ENCODE measurements around the gene CCDC43.
"Not testable (repeated sequence)": the region's sequence is repeated elsewhere in the genome, so short reads cannot be mapped to it uniquely, and the experiment has no call there.

The CCDC43 gene

GRCh38 chr17:44672479-44673093 is 17.0 kb downstream of the CCDC43 start:
- peak; percentile 18 for DNase-seq (ENCODE audit: low spot score)

DNA sequence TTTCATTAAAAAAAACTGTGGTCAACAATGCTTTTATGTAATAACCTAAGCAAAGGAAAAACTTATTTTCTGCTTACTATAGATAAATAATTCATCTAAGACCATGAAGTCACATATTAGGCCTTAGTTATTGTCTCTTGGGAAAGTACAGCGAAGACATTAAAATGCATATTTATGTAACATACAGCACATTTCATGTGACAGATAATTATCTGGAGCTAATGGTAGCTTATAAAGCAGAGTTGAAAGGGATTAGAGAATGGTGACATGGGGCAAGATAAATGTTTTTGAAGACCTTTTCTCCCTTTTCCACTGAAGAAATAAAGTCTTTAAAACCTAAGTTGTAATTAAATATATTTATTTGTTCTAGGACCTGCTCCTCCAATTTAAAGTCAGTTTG is 23.6 kb downstream of the CCDC43 start:
- no peak for DNase-seq (ENCODE audit: low spot score)

GRCh38 chr17:44664867-44665266 is 24.7 kb downstream of the CCDC43 start:
- no peak for DNase-seq (ENCODE audit: low spot score)

- no peak for DNase-seq (ENCODE audit: low spot score)
Measured at GRCh38 chr17:44663095-44663494, 26.5 kb downstream of the CCDC43 start.

GRCh38 chr17:44661835-44662234 is 27.7 kb downstream of the CCDC43 start:
- no peak for DNase-seq (ENCODE audit: low spot score)

DNA sequence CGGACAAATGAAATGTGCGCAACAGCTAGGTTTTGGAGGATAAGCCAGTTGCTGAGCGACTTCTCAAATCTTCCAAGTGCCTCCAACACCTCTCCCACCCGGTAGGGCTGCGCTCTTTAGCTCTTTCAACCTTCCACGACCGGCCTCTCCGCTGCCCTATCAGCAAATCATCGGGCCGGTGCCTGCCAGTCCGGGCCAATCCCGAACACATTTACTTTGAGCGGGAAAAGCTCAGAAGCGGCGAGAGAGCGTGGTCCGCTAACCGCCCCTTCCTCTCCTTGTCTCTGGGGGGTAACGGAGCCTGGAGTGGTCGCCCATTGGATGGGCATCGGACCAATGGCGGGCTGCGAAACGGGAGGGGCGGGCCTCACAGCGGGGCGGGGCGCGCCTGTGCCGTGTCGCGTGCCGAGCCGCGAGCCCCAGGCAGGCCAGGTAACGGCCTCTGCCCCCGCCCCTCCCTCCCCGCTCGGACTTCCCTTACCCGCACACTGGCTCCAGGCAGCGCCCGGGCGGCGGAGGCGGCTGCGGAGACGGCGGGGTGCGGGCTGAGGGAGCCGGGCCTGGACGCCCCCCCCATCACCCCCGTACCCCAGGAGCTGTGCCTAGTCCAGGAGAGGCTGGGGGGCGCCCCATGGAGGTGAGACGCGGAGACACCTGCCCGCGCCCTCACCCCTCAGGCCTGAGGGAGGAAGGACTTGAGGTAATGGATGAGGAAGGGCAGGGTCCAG is 33.4 kb downstream of the CCDC43 start, which contains the start of gene MEIOC:
MEIOC (plus strand) TSS at position 486 of the 728 bp plus-strand sequence; CDS start at position 632, 146 bp downstream.
- DNase-seq (ENCODE audit: low spot score), result no peak

DNA sequence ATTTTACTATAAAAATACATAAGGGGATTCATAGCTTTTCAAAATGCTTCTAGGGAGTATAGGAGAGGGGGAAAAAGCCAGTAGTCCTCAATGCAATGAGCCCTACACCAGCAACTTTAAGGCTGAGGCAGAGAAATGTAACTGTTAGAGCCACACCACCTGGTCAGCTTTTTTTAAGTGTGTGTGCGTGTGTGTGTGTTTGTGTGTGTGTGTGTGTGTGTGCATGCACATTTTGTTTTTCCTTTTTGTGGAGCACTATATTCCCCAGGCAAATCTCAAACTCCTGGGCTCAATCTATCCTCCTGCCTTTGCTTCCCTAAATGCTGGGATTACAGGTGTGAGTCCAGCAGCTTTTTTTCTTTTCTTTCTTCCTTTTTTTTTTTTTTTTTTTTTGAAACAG is 35.6 kb downstream of the CCDC43 start:
- DNase-seq (ENCODE audit: low spot score), result no peak

- no peak for DNase-seq (ENCODE audit: low spot score)
Measured at GRCh38 chr17:44653384-44653783, 36.2 kb downstream of the CCDC43 start.

DNA sequence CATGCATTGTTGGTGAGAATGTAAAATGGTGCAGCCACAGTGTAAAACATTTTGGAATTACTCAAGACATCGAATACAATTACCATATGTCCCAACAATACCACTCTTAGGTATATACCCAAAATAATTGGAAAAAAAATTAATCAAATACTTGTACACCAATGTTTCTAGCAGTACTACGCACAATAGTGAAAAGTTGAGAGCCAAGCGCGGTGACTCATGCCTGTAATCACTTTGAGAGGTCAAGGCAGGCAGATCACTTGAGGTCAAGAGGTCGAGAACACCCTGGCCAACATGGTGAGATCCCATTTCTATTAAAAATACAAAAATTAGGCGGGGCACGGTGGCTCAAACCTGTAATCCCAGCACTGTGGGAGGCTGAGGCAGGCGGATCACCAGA is 36.8 kb downstream of the CCDC43 start:
- no peak for DNase-seq (ENCODE audit: low spot score)

- DNase-seq (ENCODE audit: low spot score), result no peak
Measured at GRCh38 chr17:44651228-44651627, 38.3 kb downstream of the CCDC43 start.

DNA sequence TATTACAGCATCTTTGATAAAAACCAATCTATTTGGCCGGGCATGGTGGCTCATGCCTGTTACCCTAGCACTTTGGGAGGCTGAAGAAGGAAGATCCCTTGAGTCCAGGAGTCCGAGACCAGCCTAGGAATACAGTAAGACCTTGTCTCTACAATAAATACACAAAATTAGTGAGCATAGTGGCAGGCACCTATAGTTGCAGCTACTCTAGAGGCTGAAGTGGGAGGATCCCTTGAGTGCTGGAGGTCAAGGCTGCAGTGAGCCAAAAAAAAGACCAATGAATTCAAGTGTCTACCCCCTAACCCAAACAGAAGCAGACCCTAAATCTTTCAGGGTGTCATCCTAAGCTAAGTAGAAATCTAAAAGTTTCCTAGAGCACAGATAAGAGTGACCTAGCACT is 40.6 kb downstream of the CCDC43 start:
- DNase-seq (ENCODE audit: low spot score), result no peak

DNA sequence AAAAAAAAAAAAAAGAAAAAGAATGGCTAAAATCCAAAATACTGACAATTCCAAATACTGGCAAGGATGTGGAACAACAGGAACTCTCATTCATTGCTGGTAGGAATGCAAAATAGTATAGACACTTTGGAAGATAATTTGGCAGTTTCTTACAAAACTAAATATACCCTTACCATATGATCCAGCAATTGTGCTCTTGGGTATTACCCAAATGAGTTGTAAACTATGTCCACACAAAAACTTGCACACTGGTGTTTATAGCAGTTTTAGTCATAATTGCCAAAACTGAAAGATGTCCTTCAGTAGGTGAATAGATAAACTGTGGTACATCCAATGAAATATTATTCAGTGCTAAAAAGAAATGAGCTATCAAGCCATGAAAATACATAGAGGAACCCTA is 41.8 kb downstream of the CCDC43 start:
- no peak for DNase-seq (ENCODE audit: low spot score)

- no peak for DNase-seq (ENCODE audit: low spot score)
Measured at GRCh38 chr17:44646280-44646679, 43.3 kb downstream of the CCDC43 start.

GRCh38 chr17:44645341-44645740 is 44.2 kb downstream of the CCDC43 start:
- DNase-seq (ENCODE audit: low spot score), result no peak

DNA sequence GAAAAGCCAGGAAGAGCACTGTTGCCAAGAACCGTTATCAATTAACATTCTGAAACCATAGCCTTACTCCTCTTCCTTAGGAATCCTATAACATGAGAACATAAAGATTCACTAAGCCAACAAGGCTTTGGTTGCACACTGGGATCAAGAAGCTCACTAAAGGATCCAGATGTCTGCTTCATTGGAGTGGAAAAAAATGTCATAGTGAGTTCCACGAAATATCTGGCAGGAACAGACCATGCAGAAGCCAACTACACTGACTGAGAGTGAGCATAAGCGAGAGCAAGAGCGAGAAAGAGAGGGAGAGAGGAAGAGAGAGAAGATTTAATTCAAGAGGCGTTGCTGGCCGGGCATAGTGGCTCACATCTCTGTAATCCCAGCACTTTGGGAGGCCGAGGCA is 46.7 kb downstream of the CCDC43 start:
- no peak for DNase-seq (ENCODE audit: low spot score)

DNA sequence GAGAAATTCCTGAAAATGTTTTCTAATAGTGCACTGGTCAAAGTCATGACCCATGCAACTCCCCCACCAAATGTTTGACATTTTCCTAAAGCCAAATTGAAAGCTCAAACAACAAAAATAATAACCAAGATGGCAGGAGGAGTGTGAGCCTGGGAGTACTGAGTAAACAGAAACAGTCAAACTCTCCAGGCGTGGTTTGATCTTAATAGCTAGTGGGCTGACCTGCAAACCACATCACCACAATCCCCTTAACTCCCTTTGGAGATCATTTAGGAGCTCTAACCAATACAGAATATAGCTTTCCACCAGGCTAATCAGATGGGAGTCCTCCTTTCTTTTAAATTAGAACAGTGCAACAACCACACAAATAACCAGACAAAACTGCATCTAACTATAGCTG is 52.5 kb downstream of the CCDC43 start:
- DNase-seq (ENCODE audit: low spot score), result peak; percentile 66

DNA sequence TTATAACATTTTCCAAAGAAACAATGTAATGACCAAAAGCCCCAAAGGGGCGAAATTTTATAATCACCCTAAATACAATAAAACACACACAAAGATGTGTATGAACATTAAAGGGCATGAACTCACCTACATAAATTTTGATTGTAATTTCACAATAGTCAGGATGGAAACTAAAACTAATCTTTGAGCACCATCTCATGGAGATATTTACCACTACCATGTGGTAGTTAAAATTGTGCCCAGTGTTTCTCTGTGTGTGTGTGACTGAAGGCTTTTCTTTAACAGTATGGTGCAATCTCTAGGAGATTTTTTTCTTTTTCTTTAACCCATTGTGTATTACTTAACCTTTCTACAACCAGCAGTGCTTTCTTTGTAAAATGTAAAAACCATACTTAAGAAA is 53.0 kb downstream of the CCDC43 start:
- peak; percentile 53 for DNase-seq (ENCODE audit: low spot score)

DNA sequence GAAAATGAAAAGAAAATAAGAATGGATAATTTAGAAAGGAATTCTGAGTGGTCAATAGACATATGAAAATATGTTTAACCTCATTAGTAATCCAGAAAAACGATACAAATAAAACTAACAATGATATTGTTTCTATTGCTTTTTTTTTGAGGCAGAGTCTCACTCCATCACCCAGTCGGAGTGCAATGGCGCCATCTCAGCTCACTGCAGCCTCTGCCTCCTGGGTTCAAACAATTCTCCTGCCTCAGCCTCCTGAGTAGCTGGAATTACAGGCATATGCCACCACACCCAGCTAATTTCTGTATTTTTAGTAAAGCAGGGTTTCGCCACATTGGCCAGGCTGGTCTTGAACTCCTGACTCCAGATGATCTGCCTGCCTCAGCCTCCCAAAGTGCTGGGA is 55.2 kb downstream of the CCDC43 start:
- not testable (repeated sequence) for DNase-seq (ENCODE audit: low spot score)

- DNase-seq (ENCODE audit: low spot score), result no peak
Measured at GRCh38 chr17:44633998-44634397, 55.6 kb downstream of the CCDC43 start.

DNA sequence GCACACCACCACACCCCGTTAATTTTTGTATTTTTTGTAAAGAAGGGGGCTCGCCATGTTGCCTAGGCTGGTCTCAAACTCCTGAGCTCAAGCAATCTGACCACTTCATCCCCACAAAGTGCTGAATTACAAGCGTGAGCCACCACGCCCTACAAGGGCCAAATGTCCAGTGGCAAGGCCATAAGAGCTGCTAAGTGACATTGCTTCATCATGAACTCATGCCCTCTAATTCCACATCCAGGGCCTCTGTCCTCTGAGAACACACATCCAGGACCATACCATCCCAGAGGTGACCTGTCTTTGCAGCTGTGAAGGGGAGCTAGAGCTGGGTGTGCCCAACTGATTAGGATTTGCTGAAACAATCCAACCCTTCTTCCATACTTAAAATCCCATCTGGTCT is 58.9 kb downstream of the CCDC43 start:
- DNase-seq (ENCODE audit: low spot score), result no peak

DNA sequence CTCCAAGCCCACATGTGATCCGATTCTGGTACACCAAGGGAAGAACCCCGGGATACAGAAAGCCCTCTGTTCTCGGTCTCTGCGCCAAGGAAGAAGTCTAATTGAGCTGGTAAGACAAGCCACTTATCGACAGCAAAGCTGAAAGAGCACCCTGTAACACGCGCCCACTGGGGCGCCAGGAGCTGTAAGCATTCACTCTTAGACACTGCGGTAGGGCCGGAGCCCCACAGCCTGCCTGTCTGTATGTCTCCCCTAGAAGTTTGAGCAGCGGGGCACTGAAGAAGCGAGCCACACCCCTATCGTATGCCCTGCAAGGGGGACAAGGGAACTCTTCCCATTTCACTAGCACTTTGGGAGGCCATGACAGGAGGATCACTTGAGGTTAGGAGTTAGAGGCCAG is 60.3 kb downstream of the CCDC43 start:
- no peak for DNase-seq (ENCODE audit: low spot score)

DNA sequence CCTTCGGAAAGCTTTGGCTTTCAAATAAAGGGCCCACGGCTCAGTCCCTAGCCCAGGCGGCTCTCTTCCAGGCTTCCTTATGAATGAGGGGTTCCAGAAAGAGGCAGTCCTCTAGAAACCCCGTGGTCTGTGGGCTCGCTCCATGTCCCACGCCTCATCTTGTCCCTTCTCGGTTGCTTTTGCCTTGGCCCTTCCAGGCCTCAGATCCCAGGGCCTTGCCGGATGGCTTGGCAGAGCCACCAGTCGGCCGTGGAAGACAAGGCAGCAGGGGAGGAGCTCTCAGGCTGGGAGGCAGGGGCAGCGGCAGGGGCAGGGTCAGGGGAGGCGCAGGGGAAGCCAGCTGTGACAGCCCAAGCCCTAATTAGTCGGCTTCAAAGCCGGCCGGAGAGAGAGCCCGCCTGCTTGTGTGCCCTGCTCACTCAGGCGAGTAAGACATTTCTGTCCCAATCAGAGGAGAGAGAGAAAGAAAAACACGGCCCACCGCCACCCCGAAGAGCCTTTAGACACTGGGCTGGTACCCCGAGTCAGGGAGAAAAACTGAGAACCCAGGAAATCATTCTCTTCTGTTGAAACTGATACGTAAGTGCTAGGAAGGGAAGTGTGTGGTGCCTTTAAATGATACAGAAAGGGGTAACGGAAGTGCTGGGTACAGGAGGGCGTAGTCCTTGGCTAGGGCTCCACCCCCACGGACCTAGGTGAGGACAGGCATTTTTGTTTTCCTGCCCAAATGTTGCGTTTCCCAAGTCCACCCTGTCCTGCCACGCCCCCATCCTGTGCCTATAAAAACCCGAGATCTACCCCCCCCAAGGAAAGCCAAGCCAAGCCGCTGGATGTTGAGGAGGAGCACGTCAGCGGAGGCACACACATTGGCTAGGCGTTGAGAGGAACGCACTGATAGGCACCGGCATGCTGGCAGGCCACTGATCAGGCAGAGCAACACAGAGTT is 61.1 kb downstream of the CCDC43 start:
- peak; percentile 35 for DNase-seq (ENCODE audit: low spot score)
